GM21619 (cell line): ENCODE measurements around the gene RIC1.
"Not testable (repeated sequence)": the region's sequence is repeated elsewhere in the genome, so short reads cannot be mapped to it uniquely, and the experiment has no call there.

Experiments
- ATAC-seq: cut with Tn5 transposase; IDR thresholded peaks from one replicate; pipeline ENCODE4 v1.9.1; 2021; ENCODE audit not compliant: unreplicated experiment

RIC1 gene

DNA sequence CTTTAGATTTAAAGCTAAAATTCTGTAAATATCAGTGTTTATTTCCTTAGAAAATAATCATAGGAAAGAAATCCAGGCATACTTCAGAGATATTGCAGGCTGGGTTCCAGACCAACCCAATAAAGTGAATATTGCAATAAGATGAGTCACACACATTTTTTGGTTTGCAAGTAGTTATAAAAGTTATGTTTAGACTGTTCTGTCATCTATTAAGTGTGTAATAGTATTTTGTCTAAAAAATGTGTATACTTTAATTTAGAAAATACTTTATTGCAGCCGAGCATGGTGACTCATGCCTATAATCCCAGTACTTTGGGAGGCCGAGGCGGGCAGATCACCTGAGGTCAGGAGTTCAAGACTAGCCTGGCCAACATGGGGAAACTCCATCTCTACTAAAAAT is 6.9 kb upstream of the RIC1 start:
- ATAC-seq, result no peak

DNA sequence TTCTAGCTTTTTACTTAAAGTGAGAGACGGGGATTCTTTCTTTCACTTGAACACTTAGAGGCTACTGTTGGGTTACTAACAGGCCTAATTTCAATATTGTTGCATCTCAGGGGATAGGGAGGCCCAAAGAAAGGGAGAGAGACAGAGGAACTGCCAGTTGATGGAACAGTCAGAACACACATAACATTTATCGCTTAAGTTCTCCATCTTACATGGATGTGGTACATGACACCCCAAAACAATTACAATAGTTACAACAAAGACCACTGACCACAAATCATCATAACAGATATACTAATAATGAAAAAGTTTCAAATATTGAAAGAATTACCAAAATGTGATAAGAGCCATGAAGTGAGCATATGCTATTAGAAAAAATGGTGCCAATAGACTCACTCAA is 4.3 kb upstream of the RIC1 start:
- ATAC-seq, result no peak

DNA sequence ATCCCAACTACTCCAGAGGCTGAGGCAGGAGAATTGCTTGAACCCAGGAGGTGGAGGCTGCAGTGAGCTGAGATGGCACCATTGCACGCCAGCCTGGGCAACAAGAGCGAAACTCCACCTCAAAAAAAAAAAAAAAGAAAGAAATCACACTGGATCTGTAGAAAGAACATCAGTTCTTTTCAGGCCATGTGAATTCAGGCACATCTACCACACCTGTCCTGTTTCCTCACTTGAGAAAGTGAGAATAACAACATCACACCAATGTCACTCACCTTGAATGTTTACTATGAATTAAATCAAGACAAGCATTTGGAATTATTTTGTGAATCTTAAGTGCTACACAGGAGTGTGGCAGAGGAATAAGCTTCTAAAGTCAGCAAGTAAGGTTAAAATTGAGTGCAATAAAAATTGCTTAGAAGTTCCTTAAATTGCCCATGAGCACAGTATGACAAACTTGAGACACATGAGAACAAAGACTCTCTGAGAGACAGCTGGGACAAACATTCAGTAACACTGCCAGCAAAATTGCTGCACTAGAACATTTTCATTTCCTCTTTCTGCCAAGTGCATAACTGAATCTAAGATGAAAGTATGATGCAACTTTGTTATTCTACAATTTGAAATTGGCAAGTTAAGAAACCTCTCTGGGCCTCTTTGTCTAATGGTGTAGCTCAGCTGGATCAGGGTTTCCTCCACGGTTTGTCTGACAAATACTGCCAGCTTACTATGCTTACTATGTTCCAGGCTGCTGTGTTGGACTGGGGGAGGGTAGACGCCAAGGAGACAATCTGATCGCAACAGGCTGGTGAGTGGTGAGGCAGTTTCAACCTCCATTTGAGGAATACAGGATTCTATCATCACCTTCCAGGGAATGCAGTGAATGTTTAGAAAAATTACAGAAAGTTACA is 1.9 kb upstream of the RIC1 start:
- ATAC-seq, result peak; percentile 46

DNA sequence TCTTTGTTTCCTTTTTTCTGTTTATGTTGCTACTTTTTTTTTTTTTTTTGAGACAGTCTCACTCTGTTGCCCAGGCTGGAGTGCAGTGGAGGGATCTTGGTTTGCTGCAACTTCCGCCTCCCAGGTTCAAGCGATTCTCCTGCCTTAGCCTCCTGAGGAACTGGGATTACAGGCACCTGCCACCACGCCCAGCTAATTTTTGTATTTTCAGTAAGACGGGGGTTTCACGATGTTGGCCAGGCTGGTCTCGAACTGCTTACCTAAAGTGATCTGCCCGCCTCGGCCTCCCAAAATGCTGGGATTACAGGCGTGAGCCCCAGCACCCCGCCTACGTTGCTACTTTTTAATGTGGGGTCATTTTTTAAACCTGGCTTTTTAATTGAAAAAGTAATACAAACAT is 1.2 kb upstream of the RIC1 start:
- ATAC-seq, result not testable (repeated sequence)

DNA sequence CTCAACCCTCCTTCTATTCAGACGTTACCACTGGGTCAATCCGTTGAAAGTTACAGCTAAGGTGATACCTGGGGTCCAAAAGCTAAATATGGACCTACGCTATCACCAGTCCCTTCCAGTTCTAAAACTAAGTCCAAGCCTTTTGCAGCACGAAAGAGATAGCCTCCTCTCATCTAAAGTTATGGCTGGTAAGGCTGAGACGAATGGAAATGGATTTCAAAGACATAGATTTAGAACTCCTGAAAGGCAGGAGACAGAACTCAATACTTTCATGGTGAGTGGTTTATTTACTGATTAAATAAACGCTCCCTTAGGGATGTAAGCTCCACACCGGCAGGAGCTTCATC is 751 bp upstream of the RIC1 start:
- no peak for ATAC-seq

DNA sequence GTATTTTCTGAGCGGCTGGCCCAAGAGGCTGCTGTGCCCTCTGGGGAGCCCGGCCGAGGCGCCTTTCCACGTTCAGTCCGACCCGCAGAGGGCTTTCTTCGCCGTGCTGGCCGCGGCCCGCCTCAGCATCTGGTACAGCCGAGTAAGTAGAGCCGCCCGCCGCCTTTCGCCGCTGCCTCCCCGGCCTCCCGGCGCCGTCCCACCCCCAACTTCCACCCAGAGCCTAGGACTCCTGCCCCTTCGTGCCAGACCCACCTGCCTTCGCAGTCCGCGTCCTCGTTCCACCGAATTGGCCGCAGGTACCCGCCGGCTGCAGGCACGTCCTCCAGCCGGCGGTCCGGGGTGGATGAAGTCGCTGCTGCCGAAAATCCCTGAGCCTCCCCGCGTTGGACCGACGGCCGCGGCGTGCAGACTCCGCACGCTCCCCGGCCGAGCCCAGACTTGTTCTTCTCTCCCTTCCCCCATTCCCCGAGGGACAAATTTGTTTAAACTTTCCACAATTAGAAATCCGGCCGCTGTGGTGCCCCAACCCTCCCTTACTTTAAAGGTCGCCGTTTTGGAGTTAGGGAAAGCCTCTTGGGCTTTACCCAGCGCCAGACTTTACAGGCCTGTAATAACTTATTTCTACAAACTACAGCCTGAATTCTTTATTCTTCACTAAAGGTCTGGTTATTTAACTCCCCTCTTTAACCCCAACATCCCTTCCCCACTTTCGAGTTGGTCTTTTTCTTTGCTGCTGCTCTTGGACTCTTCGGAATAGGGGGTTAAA is 589 bp downstream of the RIC1 start:
- ATAC-seq, result peak; percentile 9

DNA sequence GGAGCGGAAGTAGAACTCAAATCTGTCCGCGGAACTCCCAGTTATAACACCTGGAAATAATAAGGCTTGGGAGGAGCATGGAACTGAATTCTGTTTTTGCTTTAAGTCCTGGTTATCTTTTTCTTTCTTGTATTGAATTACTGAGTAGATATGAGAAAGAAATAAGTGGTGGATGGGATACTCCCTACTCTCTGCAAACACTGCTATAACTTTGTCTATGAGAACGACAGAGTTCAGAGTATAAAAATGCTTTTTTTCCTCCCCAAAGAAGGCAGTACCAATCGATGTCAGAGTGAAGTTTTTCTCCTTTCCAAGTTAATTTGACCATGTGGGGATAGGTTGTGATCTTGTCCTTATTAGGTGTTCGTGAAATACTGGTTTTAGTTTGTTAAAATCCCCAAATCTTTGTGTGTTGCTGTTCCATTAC is 1.2 kb downstream of the RIC1 start:
- ATAC-seq, result no peak

DNA sequence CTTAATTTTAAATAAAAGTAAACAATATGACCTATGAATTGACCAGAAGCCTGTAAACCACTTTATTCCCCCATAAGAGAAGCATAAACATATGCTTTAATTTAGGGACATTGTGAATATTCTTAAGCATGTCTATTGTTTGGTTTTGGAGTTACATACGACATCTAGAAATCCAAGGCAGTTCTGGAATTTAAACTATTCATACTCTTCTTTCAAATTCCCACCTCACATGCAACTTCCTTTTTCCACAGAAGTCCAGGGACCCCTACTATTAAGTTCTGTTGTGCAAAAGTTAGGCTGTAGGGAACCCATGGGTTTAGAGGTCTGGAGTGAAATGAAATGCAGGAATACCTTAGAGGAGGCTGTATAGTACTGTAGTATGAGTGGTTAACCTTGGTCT is 2.1 kb downstream of the RIC1 start:
- no peak for ATAC-seq

DNA sequence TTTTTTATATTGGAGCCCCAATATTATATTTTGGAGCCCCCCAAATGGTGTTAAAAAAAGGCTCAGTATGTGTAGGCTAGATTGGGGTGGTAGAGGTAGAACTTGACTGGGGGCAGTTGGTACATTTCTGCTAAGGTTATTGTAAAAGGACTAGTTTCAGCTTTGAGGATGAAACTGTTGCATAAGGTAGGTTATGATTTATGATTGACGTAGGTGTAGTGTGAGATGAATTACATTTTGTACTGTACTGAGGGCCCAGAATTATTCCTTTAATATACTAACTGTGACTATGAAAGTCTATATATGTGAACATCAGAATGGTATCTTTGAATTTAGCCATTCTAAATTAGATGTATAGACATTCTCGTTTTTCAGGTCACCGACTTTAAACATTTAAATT is 3.6 kb downstream of the RIC1 start:
- ATAC-seq, result no peak

DNA sequence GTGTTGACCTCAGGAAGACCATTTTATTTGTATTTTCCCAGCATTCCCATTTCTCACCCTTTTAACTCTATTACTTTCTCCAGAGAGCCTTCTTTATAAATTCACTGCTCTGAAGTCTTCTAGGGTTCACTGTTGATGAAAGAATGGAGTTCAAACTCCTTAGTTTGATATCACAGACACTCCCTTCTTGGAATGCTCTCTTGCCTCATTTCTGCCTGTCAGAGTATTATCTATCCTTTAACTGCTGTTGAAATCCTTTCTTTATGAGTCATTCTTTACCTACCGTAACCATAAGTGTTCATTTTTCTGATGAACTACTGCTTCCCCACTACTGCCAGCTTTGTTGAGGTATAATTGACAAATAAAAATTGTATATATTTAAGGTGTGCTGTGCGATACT is 4.3 kb downstream of the RIC1 start:
- no peak for ATAC-seq

DNA sequence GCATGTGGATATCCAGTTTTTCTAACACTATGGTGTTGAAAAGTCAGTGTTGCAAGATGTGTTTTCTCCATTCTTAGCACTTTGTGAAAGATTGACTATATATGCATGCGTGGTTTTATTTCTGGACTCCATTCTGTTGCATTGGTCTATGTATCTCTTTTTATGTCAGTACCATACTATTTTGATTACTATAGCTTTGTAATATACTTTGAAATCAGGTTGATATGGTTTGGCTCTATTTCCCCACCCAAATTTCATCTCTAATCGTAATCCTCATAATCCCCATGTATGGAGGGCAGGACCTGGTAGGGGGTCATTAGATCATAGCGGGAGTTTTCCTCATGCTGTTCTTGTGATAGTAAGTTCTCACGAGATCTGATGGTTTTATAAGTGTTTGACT is 6.5 kb downstream of the RIC1 start:
- ATAC-seq, result no peak

DNA sequence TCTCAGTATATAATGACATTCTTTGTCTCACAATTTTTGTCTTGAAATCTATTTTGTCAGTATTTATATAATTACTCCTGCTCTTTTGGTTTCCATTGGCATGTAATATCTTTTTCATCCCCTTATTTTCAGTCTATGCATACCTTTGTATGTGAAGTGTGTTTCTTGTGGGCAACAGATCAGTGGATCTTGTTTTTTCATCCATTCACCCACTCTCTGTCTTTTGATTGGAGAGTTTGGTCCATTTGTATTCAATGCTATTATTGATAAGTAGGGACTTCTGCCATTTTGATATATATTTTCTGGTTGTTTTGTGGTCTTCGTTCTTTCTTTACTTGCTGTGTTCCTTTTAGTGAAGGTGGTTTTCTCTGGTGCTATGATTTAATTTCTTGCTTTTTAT is 10.9 kb downstream of the RIC1 start:
- ATAC-seq, result no peak

DNA sequence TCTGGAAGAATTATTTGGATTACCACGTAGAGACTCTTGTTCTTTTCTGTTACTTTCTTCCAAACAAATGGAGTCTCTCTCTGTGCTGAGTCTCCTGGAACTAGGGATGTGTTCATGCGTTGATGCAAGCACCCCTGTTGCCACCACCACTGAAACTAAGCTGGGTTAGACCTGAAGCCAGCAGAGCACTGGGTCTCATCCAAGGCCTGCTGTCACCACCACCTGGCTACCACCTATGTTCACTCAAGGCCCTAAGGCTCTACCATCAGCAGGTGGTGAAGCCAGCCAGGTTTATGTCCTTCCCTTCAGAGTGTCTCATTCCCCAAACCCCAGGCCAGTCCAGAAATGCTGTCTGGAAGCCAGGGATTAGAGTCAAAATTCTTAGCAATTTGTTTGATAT is 13.3 kb downstream of the RIC1 start:
- ATAC-seq, result no peak

DNA sequence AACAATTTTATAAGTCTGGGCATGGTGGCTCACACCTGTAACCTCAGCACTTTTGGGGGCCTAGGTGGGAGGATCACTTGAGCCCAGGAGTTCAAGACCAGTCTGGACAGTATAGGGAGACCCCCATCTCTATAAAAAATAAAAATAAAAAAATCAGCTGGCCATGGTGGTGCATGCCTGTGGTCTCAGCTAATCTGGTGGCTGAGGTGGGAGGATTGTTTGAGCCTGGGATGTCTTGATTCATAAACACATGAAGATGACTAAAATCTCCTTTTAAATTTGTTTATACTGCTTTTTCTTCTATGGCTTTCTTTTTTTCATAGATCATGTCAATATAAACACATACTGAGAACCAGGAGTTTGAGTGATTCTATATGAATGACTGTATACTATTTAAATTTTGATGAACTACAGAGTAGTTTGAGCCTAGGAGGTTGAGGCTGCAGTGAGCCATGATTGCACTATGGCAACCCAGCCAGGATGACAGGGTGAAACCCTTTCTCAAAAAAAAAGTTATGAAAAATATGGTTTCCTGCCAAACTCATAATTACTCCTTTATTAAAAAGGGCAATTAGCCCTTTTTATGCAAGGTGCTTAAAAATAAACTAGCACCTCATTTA is 14.2 kb downstream of the RIC1 start:
- ATAC-seq, result no peak

DNA sequence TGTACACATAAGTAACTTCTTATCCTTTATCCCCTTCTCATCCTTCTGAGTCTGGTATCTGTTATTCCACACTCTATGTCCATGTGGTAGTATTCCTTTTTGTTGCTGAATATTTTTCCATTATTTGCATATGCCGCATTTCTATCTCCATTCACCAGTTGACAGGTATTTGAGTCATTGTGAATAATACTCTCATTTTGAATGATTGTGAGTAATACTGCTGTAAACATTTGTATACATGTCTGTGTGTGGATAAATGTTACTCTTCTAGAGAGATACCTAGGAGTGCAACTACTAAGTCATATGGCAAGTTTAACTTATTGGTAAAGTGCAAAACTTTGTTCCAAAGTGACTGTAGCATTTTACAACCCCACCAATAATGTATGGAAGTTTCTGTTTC is 15.6 kb downstream of the RIC1 start:
- ATAC-seq, result no peak

DNA sequence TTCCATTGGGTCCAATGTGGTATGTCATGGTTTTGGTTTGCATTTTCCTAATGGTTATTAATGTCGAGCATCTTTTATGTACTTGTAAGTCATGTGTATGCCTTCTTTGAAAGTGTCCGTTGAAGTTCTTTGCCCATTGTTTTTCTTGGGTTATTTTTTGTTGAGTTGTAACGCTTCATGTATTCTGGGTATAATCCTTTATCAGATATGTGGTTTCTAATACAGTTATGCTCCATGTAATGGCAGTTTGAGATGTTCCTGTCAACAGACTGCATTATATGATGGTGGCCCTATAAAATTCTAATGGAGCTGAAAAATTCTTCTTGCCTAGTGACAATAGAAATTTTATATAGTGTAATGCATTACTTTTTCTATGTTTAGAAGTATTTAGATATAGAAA is 17.2 kb downstream of the RIC1 start:
- ATAC-seq, result no peak

DNA sequence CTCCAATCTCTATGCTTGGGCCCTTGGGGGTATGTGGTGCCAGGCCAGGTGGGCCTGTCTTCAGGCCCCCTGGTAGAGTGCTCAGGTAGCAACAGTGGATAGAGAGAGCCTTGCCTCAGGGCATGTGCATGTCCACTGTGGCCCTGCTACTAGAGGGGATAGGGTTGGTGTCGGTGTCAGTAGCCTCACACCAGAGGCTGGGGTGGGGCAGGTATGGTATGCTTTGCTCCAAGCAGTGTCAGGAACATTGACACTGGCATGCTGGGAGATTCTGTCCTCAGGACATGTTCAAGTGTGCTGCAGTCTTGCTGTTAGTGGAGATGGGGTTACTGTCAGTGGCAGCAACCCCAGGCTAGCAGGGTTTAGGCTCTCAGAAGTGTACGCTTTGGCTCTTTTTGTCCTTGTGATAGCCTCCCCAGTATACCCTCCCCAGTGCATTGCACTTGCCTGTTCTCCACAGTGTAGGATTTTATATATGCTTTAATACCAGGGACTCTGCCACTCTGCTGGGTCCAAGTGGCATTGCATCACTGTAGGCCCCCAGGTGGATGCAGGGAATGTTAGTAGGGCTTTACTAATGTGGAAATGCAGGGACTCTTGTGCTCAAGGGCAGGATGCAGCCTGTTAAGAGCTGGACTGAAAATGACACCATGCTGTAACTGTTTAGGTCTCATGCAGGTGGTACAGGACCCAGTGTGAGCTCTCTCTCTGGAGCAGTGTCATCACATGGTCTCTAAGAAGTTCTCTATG is 21.6 kb downstream of the RIC1 start:
- no peak for ATAC-seq

DNA sequence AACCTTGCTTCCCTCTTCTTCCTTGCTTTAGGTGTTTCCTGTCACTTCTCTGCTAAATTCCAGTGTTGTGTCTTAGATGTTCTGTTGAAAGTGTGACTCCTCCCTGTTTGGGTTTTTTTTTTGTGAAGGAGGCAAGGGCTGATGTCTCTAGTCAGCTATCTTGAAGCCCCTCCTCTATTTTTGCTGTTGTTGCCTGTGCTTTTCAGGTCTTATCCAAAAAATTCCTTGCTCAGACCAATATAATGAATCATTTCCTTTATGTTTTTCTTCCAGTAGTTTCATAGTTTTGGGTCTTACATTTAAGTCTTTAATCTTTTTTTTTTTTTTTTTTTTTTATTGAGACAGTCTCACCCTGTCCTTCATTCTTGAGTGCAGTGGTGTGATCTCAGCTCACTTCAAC is 22.3 kb downstream of the RIC1 start:
- no peak for ATAC-seq

DNA sequence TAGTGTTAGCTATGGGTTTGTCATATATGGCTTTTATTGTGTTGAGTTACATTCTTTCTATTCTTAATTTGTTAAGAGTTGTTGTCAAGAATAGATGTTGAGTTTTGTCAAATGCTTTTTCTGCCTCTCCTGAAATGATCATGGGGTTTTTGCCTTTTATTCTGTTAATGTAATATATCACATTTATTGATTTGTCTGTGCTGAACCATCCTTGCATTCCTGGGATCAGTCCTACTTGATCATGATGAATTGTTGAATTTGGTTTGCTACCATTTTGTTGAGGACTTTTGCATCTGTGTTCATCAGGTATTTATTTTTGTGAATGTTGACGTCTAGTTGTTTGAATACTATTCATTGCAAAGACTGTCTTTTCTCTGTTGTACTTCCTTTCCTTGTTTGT is 23.9 kb downstream of the RIC1 start:
- no peak for ATAC-seq

DNA sequence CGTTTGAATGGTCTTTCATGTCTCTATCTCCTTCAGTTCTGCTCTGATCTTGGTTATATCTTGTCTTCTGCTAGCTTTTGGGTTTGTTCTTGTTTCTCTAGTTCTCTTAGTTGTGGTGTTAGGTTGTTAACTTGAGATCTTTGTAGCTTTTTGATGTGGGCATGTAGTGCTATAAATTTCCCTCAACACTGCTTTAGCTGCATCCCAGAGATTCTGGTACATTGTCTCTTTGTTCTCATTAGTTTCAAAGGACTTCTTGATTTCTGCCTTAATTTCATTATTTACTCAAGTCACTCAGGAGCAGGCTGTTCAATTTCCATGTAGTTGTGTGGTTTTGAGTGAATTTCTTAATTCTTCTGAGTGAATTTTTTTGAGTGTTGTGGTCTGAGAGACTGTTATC is 33.9 kb downstream of the RIC1 start:
- ATAC-seq, result not testable (repeated sequence)

DNA sequence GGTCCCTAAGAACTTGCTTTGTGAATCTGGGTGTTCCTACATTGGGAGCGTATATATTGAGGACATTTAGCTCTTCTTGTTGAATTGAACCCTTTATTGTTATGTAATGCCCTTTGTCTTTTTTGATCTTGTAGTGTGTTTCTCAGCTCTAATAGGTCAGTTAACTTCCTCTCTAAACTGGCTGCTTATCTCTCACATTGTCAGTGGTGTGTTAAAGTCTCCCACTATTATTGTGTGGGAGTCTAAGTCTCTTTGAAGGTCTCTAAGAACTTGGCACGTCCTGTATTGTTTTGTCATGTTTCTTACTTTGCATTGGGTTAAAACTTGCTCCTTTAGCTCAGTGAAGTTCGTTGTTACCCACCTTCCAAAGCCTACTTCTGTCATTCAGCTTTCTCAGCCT is 36.2 kb downstream of the RIC1 start:
- no peak for ATAC-seq
